RWPE1 (cell line): Measurements from ENCODE around the gene SMIM45.

ENCODE experiments used
- CTCF ChIA-PET: fragments of 350-600 bp; sonication (Branson Sonifier 250); formaldehyde crosslinking; extraction: SDS; loops from one replicate; lab custom pipeline; 2021; lab: Yijun Ruan, JAX
- POLR2A ChIA-PET: fragments of 400-600 bp; formaldehyde crosslinking; extraction: SDS; loops from one replicate; lab custom pipeline; 2020; ENCODE audit warnings: antibody characterized with exemption; ENCODE audit not compliant: low non-redundant PET; lab: Yijun Ruan, JAX
- DNase-seq: peaks from one replicate; pipeline ENCODE4 v3.0.0; 2012; ENCODE audit warnings: low spot score
- H3K27ac ChIP-seq: fragments of 450-650 bp; 2 replicates; pipeline ENCODE4 v1.5.1; 2017
- TF ChIP-seq, protein P1 (sequence below): fragments of 450-650 bp; conservative IDR thresholded peaks from 2 replicates; pipeline ENCODE4 v1.5.1; 2017; ENCODE audit warnings: low read depth, mild to moderate bottlenecking

Gene SMIM45

DNA sequence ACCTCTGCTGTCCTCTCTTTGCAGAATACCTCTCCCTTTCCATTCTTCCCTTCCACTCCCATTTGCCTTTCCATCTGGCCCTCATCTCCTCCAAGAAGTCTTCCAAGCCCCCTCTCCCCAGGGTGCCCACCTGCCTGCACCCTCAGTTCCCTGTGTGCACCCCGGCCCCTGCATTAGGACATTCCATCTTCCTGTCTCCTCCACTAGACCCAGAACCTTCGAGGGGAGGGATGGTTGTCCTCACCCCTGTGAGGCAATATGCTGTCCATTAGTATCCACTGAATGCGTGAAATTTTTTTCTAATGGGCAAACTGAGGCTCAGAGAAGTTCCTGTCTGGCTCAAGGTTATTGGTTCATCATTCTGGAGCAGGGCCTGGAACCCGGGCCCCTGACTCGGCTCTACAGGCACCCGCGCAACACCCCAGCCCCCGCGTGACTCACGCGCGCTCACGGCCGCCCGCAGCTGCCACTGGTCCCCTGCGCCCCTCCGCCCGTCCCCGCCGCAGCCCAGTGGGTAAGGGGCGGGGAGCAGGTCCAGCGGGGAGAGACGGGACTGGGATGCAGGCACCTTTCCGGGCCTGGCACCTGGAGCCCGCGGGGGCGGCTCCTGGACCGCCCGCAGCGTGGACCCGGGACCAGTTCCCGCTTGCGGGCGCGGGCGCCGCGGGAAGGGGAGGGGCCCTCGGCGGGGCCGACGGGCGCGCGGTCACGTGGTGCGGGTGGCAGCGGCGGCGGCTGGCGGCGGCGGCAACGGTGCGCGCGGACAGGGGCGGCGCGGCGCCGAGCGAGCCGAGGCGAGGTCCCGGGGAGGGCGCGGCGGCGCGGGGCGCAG lies 24.3 kb downstream of the SMIM45 start:
- H3K27ac ChIP-seq = no peak overlapping the region
- CTCF ChIA-PET = no interaction called here
- TF ChIP-seq, protein P1, sequence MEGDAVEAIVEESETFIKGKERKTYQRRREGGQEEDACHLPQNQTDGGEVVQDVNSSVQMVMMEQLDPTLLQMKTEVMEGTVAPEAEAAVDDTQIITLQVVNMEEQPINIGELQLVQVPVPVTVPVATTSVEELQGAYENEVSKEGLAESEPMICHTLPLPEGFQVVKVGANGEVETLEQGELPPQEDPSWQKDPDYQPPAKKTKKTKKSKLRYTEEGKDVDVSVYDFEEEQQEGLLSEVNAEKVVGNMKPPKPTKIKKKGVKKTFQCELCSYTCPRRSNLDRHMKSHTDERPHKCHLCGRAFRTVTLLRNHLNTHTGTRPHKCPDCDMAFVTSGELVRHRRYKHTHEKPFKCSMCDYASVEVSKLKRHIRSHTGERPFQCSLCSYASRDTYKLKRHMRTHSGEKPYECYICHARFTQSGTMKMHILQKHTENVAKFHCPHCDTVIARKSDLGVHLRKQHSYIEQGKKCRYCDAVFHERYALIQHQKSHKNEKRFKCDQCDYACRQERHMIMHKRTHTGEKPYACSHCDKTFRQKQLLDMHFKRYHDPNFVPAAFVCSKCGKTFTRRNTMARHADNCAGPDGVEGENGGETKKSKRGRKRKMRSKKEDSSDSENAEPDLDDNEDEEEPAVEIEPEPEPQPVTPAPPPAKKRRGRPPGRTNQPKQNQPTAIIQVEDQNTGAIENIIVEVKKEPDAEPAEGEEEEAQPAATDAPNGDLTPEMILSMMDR = no peak
- POLR2A ChIA-PET = no interaction called here
- DNase-seq = peak; percentile 15

DNA sequence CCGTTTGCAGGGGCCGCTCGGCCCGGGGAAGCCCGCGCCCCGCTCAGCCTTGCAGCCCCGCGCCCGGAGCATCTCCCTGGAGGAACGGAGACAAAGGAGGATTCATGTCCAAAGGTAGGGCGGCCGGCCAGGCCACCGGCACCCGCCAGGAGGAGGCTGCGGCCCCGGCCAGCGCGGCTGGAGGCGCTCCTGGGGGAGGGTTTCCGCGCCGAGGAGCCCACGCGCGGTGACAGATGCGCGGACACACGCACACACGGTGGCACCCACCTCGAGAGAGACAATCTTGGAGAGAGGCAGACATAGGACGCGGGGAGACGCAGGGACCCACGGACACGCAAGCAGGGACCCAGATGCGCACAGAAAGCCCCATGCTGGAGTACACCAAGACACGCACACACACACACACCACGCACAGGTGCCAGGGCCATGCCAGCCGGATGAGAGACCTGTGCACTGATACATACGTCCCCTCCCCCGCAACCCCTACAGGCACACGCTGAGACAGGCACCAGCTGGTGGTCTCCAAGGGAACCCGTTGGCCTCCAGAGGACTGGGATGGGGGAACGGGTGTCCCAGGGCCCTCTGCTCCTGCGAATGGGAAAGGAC lies 25.1 kb downstream of the SMIM45 start:
- no peak for DNase-seq
- no peak overlapping the region for H3K27ac ChIP-seq
- ChIA-PET POLR2A (no interaction called here), CTCF (interaction anchor here (0.6 kb wide), 1 partner anchor 29 kb away, joined by 3 read pairs; no protein-coding TSS in a partner anchor)
- TF ChIP-seq, protein P1 = no peak

DNA sequence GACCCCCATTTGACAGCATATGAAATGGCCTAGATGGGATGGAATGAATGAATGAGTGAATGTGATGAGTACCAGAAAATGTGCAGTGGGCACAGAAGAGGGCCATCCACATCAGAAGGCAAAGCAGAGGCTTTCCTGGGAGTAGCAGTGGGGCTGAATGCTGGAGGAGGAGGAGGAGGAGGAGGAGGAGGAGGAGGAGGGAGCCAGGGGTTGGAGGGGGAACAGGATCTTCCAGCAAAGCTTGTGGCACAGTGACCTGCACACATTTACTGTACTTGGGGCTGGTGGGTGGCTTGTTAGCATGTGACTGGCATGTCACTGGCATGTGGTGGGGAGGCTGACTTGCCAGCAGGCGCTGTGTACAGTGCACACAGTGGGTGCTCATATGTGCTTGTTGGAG lies 26.8 kb downstream of the SMIM45 start:
- TF ChIP-seq, protein P1 = no peak
- CTCF ChIA-PET = no interaction called here
- DNase-seq = no peak
- POLR2A ChIA-PET = no interaction called here
- no peak overlapping the region for H3K27ac ChIP-seq

DNA sequence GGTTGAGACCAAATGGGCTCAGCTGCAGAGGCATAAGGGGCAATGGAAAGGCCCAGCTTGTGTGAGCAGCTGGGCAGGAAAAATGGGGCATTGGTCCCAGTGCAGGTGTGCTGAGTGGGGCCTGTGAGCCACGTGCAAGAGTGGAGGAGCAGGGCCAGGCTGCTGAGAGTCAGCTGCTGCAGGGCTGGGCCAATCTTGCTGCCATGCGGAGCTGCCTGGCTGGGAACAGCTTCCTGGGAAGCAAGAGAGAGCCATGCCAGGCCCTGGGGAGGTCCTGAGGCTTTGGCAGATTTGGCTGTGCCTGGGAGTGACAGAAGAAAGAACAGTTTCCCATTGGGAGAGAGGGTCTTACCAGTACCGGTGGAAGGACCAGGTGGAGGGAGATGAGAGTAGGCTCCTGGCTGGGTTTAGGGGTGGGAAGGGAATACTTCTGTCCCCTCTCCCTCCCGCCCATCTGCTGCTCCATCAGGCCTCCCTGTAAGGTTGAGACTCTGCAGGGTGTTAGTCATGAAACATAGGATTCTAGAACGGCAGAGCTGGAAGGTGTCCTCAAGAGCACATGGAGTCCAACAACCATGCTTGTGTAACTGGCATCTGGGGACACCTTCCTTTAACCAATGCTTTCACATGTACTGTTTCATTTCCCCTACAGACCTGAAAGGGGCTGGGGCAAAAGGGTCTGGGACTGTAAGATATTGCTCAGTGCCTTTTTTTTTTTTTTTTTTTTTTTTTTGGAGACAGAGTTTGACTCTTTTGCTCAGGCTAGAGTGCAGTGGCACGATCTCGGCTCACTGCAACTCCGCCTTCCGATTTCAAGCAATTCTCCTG lies 27.7 kb downstream of the SMIM45 start:
- H3K27ac ChIP-seq = no peak overlapping the region
- CTCF ChIA-PET = no interaction called here
- DNase-seq = no peak
- TF ChIP-seq, protein P1 = no peak
- POLR2A ChIA-PET = no interaction called here

DNA sequence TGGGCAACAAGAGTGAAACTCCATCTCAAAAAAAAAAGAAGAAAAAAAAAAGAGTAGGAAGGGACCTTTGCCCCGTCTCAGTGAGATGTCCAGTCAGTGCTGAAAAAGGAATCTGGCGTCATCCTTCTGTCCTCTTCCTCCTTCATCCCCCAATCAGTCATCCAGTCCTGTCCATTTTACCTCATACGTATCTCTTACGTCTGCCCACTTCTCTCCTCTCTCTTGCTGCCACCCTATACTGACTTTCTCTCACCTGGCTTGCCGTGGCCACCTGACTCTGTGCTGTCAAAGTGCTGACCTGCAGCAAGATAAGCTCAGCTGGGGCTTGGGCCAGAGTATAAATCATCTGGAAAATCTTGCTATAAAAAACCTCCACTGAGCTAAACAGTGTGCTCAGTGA lies 30.9 kb downstream of the SMIM45 start:
- POLR2A ChIA-PET = no interaction called here
- no peak for DNase-seq
- CTCF ChIA-PET = interaction anchor here (1.2 kb wide), 1 partner anchor 11 kb away, joined by 3 read pairs; no protein-coding TSS in a partner anchor
- H3K27ac ChIP-seq = no peak overlapping the region
- TF ChIP-seq, protein P1 = no peak
